HPDE6-E6E7 (cell line): ENCODE data around the gene CEMIP.
A peak's percentile ranks its signal among the peaks of the same experiment; 100 is the strongest.
"Not testable (repeated sequence)": the region's sequence is repeated elsewhere in the genome, so short reads cannot be mapped to it uniquely, and the experiment has no call there.

Source experiments
- DNase-seq: peaks from one replicate; pipeline ENCODE4 v3.0.0; 2011; ENCODE audit warnings: missing footprints; ENCODE audit errors: extremely low spot score

CEMIP gene

DNA sequence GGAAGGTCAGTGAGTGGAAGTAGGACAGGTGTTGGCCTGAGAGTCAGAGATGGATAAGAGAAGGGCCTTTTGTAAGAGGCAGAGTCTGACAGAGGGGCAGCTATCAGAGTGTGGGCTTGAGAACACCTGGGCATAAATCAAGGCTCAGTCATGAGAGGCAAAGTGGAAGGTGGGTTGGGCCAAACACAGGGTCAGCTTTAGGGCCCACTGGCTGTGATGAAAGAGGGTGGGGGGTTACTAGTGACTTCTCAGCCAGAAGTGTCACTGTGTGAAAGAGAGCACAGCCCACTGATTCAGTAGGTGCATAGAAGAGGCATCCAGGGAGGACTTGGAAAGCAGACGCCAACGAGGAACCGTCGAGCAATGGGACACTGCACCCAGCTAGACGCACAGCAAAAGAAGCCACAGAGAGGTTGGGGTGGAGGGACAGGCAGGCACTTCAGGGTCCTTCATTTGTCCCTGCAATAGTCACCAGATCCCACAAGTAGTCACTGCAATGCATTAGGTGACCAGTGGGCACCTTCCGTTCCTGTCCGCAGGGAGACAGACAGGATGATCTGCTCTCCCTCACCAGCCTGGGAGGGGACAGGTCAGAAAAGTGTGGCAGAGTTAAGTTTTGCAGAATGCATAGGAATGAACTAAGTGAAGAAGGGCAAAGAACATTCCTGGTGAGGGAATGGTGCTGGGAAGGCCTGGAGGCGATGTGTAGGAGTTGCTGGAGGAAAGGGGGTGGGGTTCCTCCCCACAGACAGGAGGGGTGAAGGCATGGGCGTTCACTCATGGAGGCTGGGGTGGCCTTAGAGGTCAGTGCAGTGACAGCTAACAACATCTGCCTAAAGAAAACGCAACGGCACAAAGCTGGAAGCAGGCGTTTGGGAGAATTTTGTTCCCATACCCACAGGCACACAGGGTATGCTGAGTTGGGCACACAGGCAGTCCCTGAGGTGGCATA, 174.1 kb downstream of the CEMIP start:
- no peak for DNase-seq

DNA sequence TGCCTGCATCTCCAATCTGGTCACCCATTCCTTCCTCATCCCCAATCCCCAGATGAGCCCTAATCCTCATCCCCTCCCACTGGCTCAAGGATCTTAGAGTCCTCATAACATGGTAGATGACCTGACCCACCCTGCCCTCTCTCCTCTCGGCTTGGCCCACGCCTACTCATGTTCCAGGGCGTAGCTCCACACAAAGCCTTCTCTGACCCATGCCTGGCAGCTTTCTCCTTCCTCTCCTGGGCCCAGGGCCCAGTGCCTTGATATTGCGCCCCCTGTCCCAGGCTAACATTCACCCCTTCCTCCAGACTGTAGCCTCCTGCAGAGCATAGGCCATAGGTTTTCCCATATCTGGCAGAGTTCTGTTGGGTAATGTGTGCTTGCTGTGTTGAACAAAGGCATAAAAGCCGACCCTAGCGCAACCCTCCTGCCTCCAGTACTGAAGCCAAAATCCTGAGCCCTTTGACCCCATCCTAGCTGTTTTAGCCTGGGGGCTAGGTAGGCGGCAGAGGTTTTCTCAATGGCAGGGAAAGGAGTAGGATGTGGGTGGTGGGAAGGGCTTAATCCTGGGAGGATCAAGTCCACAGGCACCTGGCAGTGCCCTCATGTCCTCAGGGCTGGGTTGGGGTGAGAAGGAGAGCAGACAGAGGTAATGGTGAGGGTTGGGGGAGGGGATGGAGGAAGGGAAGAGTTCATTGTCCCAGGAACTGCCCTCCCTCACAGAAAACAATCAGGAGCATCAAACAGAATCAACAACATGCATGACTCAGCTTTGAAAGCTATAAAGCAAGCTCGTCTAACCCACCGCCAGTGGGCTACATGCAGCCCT, 175.0 kb downstream of the CEMIP start:
- no peak for DNase-seq

DNA sequence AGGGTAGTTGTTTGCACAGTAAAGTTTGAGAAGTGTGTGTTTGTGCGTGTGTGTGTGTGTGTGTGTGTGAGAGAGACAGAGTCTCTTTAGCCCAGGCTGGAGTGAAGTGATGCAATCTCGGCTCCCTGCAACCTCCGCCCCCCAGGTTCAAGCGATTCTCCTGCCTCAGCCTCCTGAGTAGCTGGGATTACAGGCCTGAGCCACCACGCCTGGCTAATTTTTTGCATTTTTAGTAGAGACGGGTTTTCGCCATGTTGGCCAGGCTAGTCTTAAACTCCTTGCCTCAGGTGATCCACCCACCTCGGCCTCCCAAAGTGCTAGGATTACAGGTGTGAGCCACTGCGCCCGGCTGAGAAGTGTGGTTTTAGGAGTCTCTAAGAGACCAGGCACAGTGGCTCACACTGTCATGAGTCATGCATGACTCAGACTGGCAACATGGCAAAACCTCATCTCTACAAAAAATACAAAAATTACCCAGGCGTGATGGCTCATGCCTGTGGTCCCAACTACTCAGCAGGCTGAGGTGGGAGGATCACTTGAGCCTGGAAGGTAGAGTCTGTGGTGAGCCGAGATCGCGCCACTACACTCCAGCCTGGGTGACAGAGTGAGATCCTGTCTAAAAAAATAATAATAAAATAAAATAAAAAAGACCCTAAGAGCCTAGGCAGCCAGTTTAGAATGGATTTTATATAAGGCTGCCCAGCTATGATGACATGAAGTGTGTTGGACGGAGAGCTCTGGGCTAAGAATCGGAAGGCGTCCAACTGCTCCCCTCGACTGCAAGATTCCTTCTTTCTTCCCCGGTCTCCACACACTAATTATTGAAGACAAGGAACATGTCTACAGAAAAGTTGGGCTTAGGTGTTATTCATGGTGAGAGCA, 176.6 kb downstream of the CEMIP start:
- peak; percentile 76 for DNase-seq

DNA sequence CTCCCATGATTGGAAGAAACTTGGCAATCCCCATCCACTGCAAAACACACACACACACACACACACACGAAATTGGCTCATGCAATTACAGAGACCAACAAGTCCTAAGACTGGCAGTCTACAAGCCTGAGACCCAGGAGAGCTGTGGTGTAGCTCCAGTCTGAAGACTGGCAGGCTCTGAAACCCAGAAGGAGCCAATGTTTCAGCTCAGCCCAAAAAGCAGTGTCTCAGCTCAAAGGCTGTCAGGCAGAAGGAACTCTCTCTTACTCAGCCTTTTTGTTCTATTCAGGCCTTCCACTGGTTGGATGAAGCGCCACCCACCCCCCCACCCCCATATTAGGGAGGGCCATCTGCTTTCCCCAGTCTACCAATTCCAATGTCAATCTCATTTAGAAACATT, 178.4 kb downstream of the CEMIP start:
- no peak for DNase-seq

DNA sequence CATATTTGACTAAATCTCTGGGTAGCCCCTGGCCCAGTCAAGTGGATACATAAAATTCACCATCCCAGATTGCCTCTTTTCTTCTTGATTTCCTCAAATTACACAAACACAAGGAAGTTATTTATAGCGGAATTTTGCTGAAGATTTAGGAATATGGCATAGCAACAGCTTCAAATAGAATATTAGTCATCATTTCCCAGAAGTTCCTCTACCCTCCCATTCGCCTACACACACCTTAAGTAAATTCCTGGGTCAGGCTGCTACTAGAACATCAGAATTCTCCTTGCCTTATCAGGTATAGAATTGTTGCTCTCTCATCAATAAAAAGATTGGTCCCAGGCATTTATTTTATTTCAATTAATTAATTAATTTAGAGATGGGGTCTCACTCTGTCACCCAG, 178.8 kb downstream of the CEMIP start:
- DNase-seq: no peak

DNA sequence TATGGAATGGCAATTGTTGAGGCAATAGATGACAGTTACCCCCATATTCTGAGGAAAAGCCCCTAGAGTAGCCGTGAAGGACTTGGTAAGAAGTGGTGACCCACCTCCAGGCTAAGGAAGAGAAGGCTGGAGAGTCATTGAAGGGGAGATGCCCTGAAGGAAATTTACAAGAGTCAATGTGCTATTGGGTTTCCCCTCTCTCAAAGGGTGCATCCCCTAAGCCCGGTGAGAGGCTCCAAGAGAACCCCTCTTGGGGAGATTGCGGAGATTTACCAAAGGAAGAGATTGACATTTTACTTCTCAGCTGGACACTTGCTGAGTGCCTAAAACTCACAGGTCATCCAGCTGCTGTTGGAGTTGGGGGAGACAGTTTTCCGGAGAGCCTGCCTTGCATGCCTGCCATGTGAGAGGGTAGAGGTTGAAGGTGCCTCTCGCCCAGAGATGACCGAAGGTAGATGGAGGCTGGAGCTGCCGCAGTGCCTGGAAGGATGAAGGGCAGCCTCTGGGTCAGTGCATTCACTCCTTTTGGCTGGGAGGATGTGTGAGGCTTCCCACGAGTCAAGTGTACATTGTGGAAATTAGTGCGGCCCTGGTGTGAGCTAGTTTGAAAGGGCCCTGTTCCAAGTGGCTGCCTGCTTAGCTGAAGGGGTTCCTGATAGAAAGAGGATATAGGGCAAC, 179.8 kb downstream of the CEMIP start:
- DNase-seq: no peak

DNA sequence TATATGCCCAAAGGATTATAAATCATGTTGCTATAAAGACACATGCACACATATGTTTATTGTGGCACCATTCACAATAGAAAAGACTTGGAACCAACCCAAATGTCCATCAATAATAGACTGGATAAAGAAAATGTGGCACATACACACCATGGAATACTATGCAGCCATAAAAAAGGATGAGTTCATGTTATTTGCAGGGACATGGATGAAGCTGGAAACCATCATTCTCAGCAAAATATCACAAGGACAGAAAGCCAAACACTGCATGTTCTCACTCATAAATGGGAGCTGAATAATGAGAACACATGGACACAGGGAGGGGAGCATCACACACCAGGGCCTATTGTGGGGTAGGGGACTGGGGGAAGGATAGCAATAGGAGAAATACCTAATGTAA, 186.3 kb downstream of the CEMIP start:
- not testable (repeated sequence) for DNase-seq

DNA sequence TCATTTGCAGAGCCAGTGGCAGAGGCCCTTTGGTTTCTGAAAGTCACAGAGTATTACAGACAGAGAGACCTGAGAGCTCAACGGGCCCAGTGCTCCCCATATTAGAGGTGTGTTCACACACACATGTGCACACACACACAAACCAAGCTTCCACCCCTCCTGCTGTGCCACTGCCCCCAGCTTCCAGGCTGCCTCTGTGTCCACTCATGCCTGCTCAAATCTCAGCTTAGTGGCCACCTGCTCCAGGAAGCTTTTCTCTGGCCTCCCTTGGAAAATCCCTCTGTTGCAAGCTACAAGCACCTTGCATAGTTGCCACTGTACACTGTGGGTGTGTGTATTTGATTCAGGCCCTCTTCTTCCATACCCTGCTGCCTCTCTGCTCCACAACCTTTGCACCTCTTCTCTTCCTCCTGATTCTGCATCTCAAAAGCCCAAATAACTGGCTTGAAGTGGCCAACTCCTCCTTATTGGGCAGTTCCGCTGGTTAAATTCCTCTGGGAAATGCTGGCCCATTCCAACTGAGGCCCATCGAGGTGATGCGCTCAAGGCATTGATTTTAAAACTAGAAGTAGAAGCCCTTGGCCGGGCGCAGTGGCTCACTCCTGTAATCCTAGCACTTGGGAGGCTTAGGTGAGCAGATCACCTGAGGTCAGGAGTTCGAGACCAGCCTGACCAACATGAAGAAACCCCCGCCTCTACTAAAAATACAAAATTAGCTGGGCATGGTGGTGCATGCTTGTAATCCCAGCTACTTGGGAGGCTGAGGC, 187.4 kb downstream of the CEMIP start:
- DNase-seq: no peak

DNA sequence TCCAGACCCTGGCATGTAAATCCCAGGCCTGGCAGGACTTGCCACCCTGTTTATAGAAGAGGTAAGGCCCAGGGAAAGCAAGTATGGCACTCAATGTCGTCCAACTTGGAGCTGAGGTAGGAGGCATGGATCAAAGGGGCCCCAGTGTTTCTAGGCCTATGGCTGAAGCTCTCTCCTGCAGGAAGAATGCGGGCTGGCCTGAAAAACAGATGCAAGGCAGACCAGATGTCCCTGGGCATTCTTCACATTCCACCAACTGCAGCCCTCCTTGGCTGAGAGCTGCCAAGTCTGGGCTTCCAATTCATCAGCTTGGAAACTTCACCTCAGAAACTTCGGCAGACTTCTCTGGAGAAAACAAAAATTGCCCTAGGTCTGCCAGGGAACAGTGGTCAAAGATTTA, 188.3 kb downstream of the CEMIP start:
- no peak for DNase-seq

DNA sequence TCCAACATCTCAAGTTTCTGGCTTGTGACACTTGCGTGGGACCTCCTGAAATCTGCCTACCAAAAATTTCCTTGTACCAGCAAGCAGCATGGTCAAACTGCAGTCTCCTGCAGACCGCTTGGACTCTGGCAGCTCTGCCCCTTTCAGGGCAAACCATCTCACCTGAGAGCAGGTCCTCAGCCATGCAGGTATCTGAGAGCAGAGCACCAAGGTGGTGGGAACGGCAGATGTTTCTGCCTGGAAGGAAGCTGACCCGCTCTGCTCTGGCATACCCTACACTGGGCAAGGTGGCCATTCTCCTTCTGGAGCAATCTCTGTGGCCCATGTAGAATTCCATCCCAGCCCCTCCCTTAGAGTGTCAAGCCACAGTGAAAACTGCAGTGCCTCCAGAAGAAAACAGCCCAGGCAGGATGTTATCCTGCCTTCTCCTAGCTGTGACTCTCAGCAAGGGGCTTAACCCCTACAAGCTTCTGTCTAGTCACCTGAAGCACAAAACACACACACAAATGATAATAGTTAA, 188.9 kb downstream of the CEMIP start:
- no peak for DNase-seq

DNA sequence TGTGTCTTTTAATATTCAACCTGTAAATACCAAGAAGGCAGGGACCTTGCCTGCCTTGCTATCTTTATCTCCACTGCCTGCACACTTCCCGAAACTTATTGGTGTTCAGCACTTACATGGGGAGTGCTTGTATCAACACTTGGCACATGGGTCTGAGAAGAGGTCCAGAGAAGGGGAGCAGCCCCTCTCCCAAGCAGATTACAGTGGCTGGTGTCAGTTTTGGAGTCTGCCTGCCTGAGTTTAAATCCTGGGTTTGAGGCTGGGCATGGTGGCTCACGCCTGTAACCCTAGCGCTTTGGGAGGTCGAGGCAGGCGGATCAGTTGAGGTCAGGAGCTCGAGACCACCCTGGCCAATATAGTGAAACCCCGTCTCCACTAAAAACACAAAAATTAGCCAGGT, 190.1 kb downstream of the CEMIP start:
- DNase-seq: no peak

DNA sequence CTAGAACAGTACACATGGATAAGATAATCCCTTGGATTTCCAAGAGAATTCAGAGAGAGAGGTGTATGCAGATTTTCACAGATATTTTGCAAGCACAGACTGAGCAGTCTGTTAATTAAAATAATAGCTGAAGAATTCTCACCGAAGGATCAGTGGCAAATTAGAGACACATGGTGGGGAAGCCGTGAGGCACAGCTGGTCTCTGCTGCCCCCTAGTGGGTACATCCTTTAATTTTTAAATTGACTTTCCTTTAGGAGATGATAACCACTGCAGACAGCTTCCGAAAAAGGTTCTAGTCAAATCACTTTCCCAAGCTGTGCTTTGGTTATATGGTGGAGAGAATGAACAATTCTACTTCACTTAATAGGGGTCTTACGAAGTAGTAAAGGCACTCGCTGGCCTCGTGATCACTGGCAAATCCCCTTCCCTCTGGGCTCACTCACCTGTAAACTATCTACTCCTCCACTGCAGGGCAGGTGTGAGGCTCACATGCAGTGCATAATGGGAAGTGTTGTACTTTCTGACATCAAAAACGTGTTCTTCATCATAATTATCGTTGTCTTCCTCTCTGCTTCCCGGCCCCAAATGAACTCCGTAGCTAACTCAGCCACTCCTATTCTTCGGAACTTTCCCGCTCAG, 191.0 kb downstream of the CEMIP start:
- DNase-seq: peak; percentile 45

DNA sequence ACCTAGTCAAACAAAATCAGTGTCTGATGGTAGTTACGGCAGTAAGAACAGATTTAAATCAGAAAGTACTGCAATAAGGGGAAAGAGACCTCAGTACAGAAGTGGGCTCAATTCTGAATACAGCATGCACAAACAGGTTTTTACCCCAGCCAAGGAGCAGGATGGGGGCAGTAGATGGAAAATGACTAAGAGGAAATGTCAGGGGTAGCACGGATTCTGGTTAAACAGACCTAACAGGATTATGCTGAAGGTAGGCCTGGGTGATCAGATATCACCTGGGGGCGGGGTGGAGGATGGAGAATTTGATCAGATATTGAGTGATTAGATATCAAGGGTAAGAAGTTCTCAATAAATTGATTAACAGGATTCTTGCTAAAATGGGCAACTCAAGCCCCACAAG, 191.5 kb downstream of the CEMIP start:
- DNase-seq: peak; percentile 29

DNA sequence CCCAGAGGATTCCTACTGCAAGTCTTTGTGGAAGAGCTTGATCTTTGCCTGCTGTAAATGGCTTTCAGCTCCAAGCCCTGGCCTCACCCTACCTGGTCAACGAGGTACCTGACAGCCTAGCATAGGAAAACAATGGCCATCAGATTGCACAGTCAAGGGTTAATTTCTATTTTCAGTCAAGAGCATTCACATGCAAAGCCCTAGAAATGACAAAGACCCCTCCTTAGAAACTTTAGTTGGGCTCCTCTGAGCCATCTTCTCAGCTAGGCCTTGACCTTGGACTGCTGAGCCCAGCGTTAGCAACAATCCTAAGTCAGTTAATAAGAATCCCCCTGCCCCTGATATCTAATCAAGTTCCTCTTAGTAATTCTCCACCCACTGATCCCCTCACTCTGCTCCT, 192.0 kb downstream of the CEMIP start:
- no peak for DNase-seq

DNA sequence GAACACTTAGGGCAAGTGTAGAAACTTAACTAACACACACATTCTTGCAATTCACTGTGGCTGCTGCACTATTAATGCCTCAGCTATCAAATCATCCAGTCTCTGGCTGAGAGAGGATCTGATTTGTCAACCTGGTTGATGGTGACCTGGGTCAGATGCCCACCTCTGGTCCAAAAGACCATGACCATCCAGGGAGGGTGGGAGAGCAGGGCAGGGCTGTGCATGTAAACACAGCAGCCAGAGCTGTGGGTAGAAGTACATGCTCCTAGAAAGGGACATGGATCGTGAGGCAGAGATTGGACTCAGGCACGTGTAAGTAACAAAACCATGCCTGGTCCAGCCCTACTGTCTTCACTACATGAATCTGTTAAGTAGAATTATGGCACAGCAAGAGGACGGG, 193.1 kb downstream of the CEMIP start:
- no peak for DNase-seq

DNA sequence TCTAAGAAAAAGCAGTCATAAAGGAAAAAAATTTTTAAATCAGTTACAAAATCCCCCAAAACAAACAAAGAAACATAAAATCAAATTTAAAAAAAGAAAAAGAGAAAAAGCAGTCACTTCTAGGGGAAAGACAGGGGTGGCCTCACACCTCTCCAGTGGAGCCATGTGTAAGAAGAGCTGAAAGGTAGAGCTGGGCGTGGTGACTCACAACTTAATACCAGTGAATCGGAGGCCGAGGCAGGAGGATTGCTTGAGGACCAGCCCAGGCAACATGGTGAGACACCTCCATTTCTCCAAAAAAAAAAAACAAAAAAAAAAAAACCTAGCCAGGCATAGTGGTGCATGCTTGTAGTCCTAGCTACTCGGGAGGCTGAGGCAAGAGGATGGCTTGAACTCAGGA, 195.7 kb downstream of the CEMIP start:
- DNase-seq: no peak

DNA sequence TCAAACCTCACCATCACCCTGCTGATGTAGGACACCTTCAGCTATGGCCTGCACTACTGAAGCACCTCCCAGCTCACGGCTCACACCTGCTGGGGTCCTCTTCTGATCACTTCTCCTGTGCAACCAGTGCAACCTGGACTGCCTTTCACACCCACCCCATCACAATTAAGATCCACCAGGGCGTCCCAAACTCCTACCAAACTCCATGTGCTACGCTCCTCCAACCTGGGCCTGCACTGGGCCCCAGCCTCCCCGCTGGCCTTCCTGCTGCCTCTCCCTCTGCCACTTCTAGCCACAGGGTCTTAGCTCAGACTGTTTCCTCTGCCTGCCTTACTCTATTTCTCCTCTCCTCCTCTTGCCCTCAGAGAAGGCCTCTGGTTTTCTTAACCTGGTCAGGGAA, 197.7 kb downstream of the CEMIP start:
- DNase-seq: no peak

DNA sequence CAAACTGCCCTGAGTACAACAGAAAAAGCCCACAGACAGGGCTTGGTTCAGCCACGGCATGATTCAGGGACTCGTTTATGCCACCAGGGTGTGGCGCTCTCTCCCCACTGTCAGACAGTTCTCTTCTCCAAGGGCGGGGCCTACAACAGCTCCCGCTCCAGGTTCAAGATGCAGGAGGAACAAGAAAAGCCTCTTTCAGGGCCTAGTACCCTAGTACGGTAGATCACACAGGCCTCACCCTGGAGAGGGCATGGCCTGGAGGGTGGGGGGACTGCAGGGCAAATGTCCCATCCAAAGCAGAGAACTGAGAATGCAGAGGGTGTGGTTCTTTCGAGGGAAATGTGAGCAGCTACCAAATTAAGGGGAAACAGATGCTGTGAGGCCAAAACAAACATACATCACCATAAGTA, 198.5 kb downstream of the CEMIP start:
- DNase-seq: no peak

DNA sequence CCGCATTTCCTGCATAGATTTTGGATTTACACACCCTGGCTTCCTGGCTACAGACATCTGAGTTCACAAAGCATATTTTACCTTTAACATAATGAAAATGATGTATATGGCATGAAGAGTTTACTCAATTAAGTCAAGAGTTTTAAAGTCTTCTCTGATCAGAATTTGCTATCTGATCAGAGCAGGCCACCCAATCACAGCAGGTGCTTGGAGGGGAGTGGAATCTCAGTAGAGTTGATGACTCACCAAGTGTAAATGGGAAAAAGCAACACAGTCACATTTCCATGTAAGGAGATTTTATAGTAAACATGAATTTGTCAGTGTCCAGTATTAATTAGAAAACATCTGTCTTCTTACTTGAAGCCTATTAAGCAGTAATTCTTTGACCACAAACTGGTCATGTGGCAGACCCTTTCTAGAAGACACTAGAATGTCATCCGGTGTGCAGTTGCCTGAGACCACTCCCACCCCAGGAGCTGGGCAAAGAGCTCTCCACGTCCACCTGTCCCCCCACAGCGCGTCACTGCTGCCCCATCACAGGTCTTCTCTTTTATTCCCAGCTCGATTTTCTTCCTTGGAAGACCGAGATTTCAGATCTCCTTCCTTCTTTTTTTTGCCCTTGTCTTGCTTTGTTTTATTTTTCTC, 199.6 kb downstream of the CEMIP start:
- no peak for DNase-seq
